HEK293 (cell line): ENCODE measurements around the gene XIRP1.

Experiments used
- BCL11A ChIP-seq: fragments of 450-650 bp; formaldehyde crosslinking; IDR thresholded peaks from 2 replicates; pipeline ENCODE4 v1.5.1; 2016; ENCODE audit warnings: low read depth, missing biosample characterization, missing genetic modification characterization
- GLI2 ChIP-seq: fragments of 450-650 bp; formaldehyde crosslinking; IDR thresholded peaks from 2 replicates; pipeline ENCODE4; 2017; ENCODE audit warnings: missing biosample characterization, missing genetic modification characterization, low read depth, borderline replicate concordance
- MZF1 ChIP-seq: fragments of 450-650 bp; formaldehyde crosslinking; IDR thresholded peaks from 2 replicates; pipeline ENCODE4 v1.5.1; 2017; ENCODE audit warnings: missing biosample characterization, missing genetic modification characterization, borderline replicate concordance
- ZBTB49 ChIP-seq: fragments of 450-650 bp; formaldehyde crosslinking; IDR thresholded peaks from 2 replicates; pipeline ENCODE4 v1.5.1; 2016; ENCODE audit warnings: missing biosample characterization, missing genetic modification characterization, low read depth
- ZBTB8A ChIP-seq: fragments of 450-650 bp; formaldehyde crosslinking; IDR thresholded peaks from 2 replicates; pipeline ENCODE4 v1.5.1; 2016; ENCODE audit warnings: missing biosample characterization, missing genetic modification characterization
- ZNF221 ChIP-seq: fragments of 450-650 bp; formaldehyde crosslinking; IDR thresholded peaks from 2 replicates; pipeline ENCODE4 v1.5.1; 2017; ENCODE audit warnings: missing biosample characterization, missing genetic modification characterization, borderline replicate concordance
- ZNF473 ChIP-seq: fragments of 450-650 bp; formaldehyde crosslinking; IDR thresholded peaks from 2 replicates; pipeline ENCODE4 v1.5.1; 2017; ENCODE audit warnings: missing biosample characterization, missing genetic modification characterization
- ZSCAN16 ChIP-seq: fragments of 450-650 bp; formaldehyde crosslinking; IDR thresholded peaks from 2 replicates; pipeline ENCODE4 v1.5.1; 2016; ENCODE audit warnings: missing biosample characterization, missing genetic modification characterization
- ZXDB ChIP-seq: fragments of 450-650 bp; formaldehyde crosslinking; IDR thresholded peaks from 2 replicates; pipeline ENCODE4 v1.5.1; 2016; ENCODE audit warnings: missing biosample characterization, missing genetic modification characterization
- TF ChIP-seq, protein P1 (sequence below): fragments of 450-650 bp; formaldehyde crosslinking; IDR thresholded peaks from 2 replicates; pipeline ENCODE4 v1.5.1; 2016; ENCODE audit warnings: missing biosample characterization, missing genetic modification characterization

DNA sequence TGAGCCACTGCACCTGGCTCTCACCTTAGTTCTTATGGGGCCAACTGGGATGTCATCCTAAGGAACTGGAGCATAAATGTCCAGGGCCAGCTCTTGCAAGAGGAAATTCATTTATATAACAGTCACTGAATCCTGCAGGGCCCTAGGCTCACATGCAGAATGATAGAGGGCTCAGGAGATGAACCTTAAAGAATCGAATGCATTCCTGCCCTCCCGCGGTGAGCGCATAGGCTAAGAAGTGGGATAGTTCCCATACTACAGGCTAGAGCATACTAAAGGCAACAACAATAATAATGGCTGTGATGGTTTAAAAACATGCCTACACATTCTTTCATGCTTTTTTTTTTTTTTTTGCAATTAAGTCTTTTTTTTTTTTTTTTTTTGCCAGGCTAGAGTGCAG lies 21.9 kb downstream of the XIRP1 start:
- TF ChIP-seq ZBTB8A (tag by site-specific recombination) (no peak), ZSCAN16 (no peak), ZXDB (tag by site-specific recombination) (no peak), ZNF221 (tag by site-specific recombination) (no peak), MZF1 (tag by site-specific recombination) (no peak), BCL11A (tag by site-specific recombination) (no peak), ZBTB49 (tag by site-specific recombination) (no peak), ZNF473 (no peak), GLI2 (tag by site-specific recombination) (no peak)
- TF ChIP-seq, protein P1, sequence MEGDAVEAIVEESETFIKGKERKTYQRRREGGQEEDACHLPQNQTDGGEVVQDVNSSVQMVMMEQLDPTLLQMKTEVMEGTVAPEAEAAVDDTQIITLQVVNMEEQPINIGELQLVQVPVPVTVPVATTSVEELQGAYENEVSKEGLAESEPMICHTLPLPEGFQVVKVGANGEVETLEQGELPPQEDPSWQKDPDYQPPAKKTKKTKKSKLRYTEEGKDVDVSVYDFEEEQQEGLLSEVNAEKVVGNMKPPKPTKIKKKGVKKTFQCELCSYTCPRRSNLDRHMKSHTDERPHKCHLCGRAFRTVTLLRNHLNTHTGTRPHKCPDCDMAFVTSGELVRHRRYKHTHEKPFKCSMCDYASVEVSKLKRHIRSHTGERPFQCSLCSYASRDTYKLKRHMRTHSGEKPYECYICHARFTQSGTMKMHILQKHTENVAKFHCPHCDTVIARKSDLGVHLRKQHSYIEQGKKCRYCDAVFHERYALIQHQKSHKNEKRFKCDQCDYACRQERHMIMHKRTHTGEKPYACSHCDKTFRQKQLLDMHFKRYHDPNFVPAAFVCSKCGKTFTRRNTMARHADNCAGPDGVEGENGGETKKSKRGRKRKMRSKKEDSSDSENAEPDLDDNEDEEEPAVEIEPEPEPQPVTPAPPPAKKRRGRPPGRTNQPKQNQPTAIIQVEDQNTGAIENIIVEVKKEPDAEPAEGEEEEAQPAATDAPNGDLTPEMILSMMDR, result no peak
